Kidney (tissue), 14 donors: ENCODE results near the gene PLCB1. TPM values are rescaled to one million over a fixed set of nuclear protein-coding genes. Genes with fewer than 3 reads are reported as not detected.
A peak's percentile ranks its signal among the peaks of the same experiment; 100 is the strongest.

Experiments used
- DNase-seq, 5 donors: peaks; one replicate each; pipeline ENCODE4 v3.0.0-alpha.2; 2013 to 2020
- FAIRE-seq: peaks from 2 replicates; lab custom pipeline; 2012; peaks lifted over from hg19 to GRCh38; lab: Jason Lieb, UNC
- H3K27ac ChIP-seq, 2 donors: one replicate each; pipeline ENCODE4 v1.7.0; 2013; ENCODE audit warnings: low read depth in 2 of 2, low read length in 2 of 2, inconsistent platforms in 1 of 2
- H3K27me3 ChIP-seq: one replicate; pipeline ENCODE4 v1.7.1; 2013; ENCODE audit warnings: low read length, inconsistent platforms; ENCODE audit not compliant: control insufficient read depth, insufficient read depth
- H3K36me3 ChIP-seq, 3 donors: one replicate each; pipeline versions ENCODE4 v1.7.0 to v1.7.1; 2013; ENCODE audit warnings: low read length in 3 of 3, control low read depth in 1 of 3, inconsistent platforms in 1 of 3; ENCODE audit not compliant: insufficient read depth in 3 of 3, control insufficient read depth in 2 of 3
- H3K4me1 ChIP-seq, 3 donors: one replicate each; pipeline versions ENCODE4 v1.7.0 to v1.7.1; 2013; ENCODE audit warnings: low read length in 3 of 3, inconsistent platforms in 1 of 3, low read depth in 1 of 3; ENCODE audit not compliant: control insufficient read depth in 2 of 3, insufficient read depth in 2 of 3
- H3K4me3 ChIP-seq, 3 donors: one replicate each; pipeline versions ENCODE4 v1.7.0 to v1.8.1; 2013; ENCODE audit warnings: low read length in 3 of 3, control low read depth in 1 of 3, inconsistent platforms in 1 of 3
- H3K9ac ChIP-seq, 3 donors: one replicate each; pipeline versions ENCODE4 v1.7.0 to v1.7.1; 2013; ENCODE audit warnings: low read length in 3 of 3, control low read depth in 1 of 3, inconsistent platforms in 1 of 3
- H3K9me3 ChIP-seq, 3 donors: one replicate each; pipeline versions ENCODE4 v1.7.0 to v1.7.1; 2013; ENCODE audit warnings: low read length in 3 of 3, control low read depth in 1 of 3, inconsistent platforms in 1 of 3; ENCODE audit not compliant: control insufficient read depth in 2 of 3, insufficient read depth in 1 of 3
- intact Hi-C: fragments of 100-400 bp; cut with DNase I; formaldehyde crosslinking; loops from one replicate; pipeline ENCODE4 v1.11.1; 2022
- polyA plus RNA-seq: library from polyadenylated mRNA; stranded (reverse); fragments of 350-450 nt; fragmentation: Illumina TruSeq; extraction: RNeasy Lipid Tissue Mini Kit (QIAGEN cat#74804); gene quantifications from one replicate; pipeline ENCODE4 v1.2.3, GENCODE V29; 2014; ENCODE audit warnings: low read depth, low replicate concordance; ENCODE audit not compliant: insufficient read depth
- total RNA-seq: library from RNA; stranded (reverse); fragmentation: NEBNext Ultra II Directional; extraction: Animal tissue kit (Norgen Biotek cat#: 25700); gene quantifications from one replicate; pipeline ENCODE4 v1.2.1, GENCODE V29; 2021
- TF ChIP-seq, protein P1 (sequence below): IDR thresholded peaks from 3 replicates; pipeline ENCODE4 v1.5.1; 2012; ENCODE audit warnings: mild to moderate bottlenecking, moderate library complexity, borderline replicate concordance; ENCODE audit not compliant: insufficient read depth; ENCODE audit errors: extremely low read depth
- donor health status: control.
- donor health status: control.
- donor health status: control.
- donor health status: control.
- donor health status: control.
- donor health status: DM: yes; HTN: yes; CAD: no.
- donor health status: Normal renal cell carcinoma (clear cell type).

PLCB1 gene
- total and polyA plus RNA-seq, 2 donors from 2014 or later = 9.4 to 107 TPM

DNA sequence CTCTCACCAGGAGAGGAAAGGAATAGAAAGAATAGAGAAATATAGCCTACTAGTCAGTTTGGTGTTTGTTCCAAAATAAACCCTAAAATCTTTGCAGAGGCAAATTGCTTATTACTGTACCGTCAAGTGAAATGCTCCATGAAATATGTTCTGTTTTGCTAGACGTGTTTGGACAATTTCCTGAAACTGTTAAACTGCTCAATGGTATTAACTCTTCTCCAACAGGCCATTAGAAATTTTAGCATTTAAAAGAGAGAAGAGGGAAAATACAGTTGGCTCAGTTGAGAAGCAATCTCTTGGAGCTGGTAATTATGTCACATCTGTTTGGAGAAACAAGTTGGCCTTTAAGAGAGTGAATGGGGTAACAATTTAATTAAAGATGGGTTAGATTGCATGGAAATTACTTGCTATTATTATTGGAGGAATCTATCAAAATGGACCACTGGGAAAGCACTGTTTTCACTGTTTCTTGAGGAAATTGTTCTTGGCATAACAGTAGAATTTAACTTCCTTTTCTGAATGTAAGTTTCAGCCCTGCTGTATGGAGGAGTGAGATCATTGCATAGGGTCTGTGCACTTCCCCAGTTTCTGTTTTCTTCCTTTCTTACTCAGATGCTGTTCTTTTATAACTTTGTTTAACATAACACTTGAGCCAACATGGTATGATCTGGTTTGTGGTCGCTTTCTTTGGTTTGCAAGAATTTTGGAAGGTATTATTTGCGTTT is 373.6 kb downstream of the PLCB1 start:
- no peaks in the 10 kb centered on the region for H3K4me1 ChIP-seq
- DNase-seq = peak in 2 of 5 donors; percentile 36 to 69
- no peak for FAIRE-seq
- H3K27me3 ChIP-seq = no peaks in the 10 kb centered on the region
- intact Hi-C loops = no loop called here
- H3K4me3 ChIP-seq = no peak overlapping the region
- no peaks in the 10 kb centered on the region for H3K36me3 ChIP-seq
- TF ChIP-seq, protein P1, sequence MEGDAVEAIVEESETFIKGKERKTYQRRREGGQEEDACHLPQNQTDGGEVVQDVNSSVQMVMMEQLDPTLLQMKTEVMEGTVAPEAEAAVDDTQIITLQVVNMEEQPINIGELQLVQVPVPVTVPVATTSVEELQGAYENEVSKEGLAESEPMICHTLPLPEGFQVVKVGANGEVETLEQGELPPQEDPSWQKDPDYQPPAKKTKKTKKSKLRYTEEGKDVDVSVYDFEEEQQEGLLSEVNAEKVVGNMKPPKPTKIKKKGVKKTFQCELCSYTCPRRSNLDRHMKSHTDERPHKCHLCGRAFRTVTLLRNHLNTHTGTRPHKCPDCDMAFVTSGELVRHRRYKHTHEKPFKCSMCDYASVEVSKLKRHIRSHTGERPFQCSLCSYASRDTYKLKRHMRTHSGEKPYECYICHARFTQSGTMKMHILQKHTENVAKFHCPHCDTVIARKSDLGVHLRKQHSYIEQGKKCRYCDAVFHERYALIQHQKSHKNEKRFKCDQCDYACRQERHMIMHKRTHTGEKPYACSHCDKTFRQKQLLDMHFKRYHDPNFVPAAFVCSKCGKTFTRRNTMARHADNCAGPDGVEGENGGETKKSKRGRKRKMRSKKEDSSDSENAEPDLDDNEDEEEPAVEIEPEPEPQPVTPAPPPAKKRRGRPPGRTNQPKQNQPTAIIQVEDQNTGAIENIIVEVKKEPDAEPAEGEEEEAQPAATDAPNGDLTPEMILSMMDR = no peak
- H3K27ac ChIP-seq = no peak overlapping the region
- H3K9me3 ChIP-seq = no peaks in the 10 kb centered on the region
- H3K9ac ChIP-seq = no peak overlapping the region

DNA sequence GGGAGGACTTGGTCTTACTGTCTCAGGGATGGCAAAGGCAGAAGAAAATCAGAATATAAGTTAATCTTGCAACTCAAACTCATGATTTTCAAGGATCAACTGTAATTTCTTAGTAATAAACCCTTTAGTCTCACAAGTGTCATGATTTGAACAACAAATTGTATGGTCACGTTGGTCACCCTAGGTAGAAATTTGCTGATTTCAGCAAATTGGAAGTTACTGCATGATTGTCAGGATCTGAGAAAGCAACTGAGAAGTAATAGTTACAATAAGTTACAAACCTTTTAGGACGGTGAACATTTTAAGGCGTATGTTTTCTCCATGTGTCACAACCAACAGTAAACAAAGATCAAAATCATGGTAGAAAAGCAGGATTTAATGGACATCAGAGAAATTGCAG is 375.2 kb downstream of the PLCB1 start:
- Histone ChIP-seq H3K27me3 (no peaks in the 10 kb centered on the region), H3K27ac (no peak overlapping the region), H3K4me1 (no peaks in the 10 kb centered on the region), H3K9ac (no peak overlapping the region), H3K36me3 (no peaks in the 10 kb centered on the region), H3K9me3 (no peaks in the 10 kb centered on the region), H3K4me3 (no peak overlapping the region)
- DNase-seq (no peak), FAIRE-seq (no peak)
- TF ChIP-seq, protein P1 = no peak
- intact Hi-C loops = no loop called here

DNA sequence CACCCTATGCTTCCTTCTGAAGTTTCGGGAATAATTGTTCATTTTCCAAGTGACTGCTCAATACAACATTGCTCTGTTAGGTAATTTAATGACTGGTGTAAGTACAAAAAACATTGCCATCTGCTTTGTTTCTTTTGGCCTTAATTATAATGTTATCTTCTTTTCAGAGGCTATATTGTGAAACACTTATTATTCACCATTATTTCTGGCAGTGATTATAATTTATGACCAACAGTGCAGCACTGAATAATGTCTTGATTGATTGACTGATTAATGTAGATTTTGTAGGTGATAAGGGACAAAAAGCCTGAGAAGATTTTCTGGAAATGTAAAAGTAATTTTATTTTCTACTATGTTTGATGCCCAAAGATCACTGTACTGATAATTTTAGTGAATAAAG is 377.7 kb downstream of the PLCB1 start:
- intact Hi-C loops = no loop called here
- no peak for FAIRE-seq
- TF ChIP-seq, protein P1 = no peak

More for the DNA sequence above, 377.7 kb downstream of the PLCB1 start:
- no peak overlapping the region for H3K27ac ChIP-seq
- no peaks in the 10 kb centered on the region for H3K9me3 ChIP-seq
- no peak for DNase-seq
- no peak overlapping the region for H3K9ac ChIP-seq
- H3K27me3 ChIP-seq = no peaks in the 10 kb centered on the region
- no peaks in the 10 kb centered on the region for H3K36me3 ChIP-seq
- H3K4me3 ChIP-seq = no peak overlapping the region
- H3K4me1 ChIP-seq = no peaks in the 10 kb centered on the region
